ENCODE measurements around the gene GLCE.

Gene GLCE

GRCh38 chr15:69160141-69160993 is at the start of gene GLCE:
Gene GLCE (plus strand): TSS chr15:69160635. CDS start chr15:69255807, 95,172 bp downstream.
- in situ Hi-C loops (cut with MboI; ENCODE audit: low sequenced_read_pairs): no loop called here

GRCh38 chr15:69114331-69114928 is 46.0 kb upstream of the GLCE start:
- in situ Hi-C loops (cut with MboI; ENCODE audit: low sequenced_read_pairs): no loop called here

- in situ Hi-C loops (cut with MboI; ENCODE audit: low sequenced_read_pairs): no loop called here
Observed at GRCh38 chr15:69115031-69115430, 45.4 kb upstream of the GLCE start.

- in situ Hi-C loops (cut with MboI; ENCODE audit: low sequenced_read_pairs): no loop called here
Observed at GRCh38 chr15:69116391-69116790, 44.0 kb upstream of the GLCE start.

GRCh38 chr15:69117431-69117871 is 43.0 kb upstream of the GLCE start:
- in situ Hi-C loops (cut with MboI; ENCODE audit: low sequenced_read_pairs): no loop called here

GRCh38 chr15:69118089-69118488 is 42.3 kb upstream of the GLCE start:
- in situ Hi-C loops (cut with MboI; ENCODE audit: low sequenced_read_pairs): no loop called here

GRCh38 chr15:69119001-69119400 is 41.4 kb upstream of the GLCE start:
- in situ Hi-C loops (cut with MboI; ENCODE audit: low sequenced_read_pairs): no loop called here

GRCh38 chr15:69119683-69120395 is 40.6 kb upstream of the GLCE start:
- in situ Hi-C loops (cut with MboI; ENCODE audit: low sequenced_read_pairs): no loop called here

- in situ Hi-C loops (cut with MboI; ENCODE audit: low sequenced_read_pairs): no loop called here
Observed at GRCh38 chr15:69120732-69121131, 39.7 kb upstream of the GLCE start.

- in situ Hi-C loops (cut with MboI; ENCODE audit: low sequenced_read_pairs): no loop called here
Observed at GRCh38 chr15:69121198-69121828, 39.1 kb upstream of the GLCE start.

- in situ Hi-C loops (cut with MboI; ENCODE audit: low sequenced_read_pairs): no loop called here
Observed at GRCh38 chr15:69125236-69125635, 35.2 kb upstream of the GLCE start.

GRCh38 chr15:69126054-69126469 is 34.4 kb upstream of the GLCE start:
- in situ Hi-C loops (cut with MboI; ENCODE audit: low sequenced_read_pairs): no loop called here

- in situ Hi-C loops (cut with MboI; ENCODE audit: low sequenced_read_pairs): no loop called here
Observed at GRCh38 chr15:69127306-69127705, 33.1 kb upstream of the GLCE start.

- in situ Hi-C loops (cut with MboI; ENCODE audit: low sequenced_read_pairs): no loop called here
Observed at GRCh38 chr15:69128667-69129311, 31.6 kb upstream of the GLCE start.

- in situ Hi-C loops (cut with MboI; ENCODE audit: low sequenced_read_pairs): no loop called here
Observed at GRCh38 chr15:69131362-69132220, 28.8 kb upstream of the GLCE start.

- in situ Hi-C loops (cut with MboI; ENCODE audit: low sequenced_read_pairs): no loop called here
Observed at GRCh38 chr15:69132430-69132829, 28.0 kb upstream of the GLCE start.

- in situ Hi-C loops (cut with MboI; ENCODE audit: low sequenced_read_pairs): no loop called here
Observed at GRCh38 chr15:69132977-69133861, 27.2 kb upstream of the GLCE start.

GRCh38 chr15:69133862-69134519 is 26.4 kb upstream of the GLCE start:
- in situ Hi-C loops (cut with MboI; ENCODE audit: low sequenced_read_pairs): no loop called here
